GM19238 (cell line): ENCODE results near the gene CHST13.

Source experiments
- DNase-seq: peaks from one replicate; pipeline ENCODE4 v3.0.0; 2011; ENCODE audit warnings: low spot score; ENCODE audit not compliant: insufficient read length

Gene CHST13

GRCh38 chr3:126508564-126508964 lies 15.4 kb upstream of the CHST13 start:
- no peak for DNase-seq

- no peak for DNase-seq
These were observed 14.2 kb upstream of the CHST13 start for GRCh38 chr3:126509597-126510307.

- DNase-seq = no peak
These were observed 13.5 kb upstream of the CHST13 start for GRCh38 chr3:126510308-126510910.

- no peak for DNase-seq
These were observed 12.7 kb upstream of the CHST13 start for GRCh38 chr3:126511291-126511690.

GRCh38 chr3:126512026-126512425 lies 11.9 kb upstream of the CHST13 start:
- DNase-seq = no peak

- no peak for DNase-seq
These were observed 10.9 kb upstream of the CHST13 start for GRCh38 chr3:126512916-126513650.

- no peak for DNase-seq
These were observed 9.8 kb upstream of the CHST13 start for GRCh38 chr3:126514161-126514560.

GRCh38 chr3:126515066-126515706 lies 8.8 kb upstream of the CHST13 start:
- no peak for DNase-seq

- DNase-seq = no peak
These were observed 7.6 kb upstream of the CHST13 start for GRCh38 chr3:126516152-126516935.

DNA sequence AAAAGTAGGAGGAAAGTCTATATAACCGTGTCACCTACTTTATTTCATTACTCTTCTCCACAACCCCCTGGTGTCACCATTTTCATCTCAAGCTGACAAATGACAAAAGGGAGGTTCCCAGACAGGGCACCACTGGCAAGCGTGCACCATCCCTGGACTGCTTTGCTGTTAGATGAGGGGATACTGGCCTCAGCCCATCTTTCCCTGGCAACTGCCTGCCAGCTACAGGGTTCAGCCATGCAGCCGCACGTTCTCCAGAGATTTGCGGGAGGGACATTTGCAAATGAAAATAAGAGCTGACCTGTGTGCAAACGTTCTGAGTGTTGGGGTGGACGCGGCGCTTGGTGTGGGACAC lies 7.0 kb upstream of the CHST13 start:
- DNase-seq = no peak

DNA sequence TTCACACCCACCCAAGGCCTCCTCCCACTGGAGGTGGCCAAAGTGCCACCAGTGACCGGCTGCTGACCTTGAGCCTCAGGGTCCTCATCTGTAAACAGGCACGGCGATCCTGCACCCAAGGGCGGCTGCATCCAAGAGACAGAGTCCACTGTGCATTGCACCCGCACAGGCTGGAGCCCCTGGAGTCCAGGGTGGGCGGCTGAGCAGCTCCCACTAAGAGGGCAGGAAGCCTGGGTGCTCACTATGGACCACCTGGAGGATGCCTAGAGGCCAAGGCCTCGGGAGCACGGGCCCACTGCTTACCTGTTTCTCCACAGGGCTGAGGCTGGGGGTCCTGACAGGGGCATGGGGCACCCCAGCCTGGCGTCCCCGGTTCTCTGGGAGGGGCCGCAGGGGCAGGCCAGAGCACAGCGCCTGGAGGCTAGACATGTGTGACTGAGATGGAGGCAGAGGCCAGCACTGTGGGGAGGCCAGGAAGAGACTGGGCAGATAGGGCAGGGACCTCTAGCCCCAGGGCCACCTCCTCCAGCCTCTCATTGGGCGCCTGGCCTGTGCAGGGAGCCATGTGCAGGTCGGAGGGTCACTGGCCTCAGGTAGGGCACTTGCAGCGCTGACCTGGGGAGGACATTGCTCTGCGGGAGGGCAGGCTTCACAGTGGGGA lies 6.5 kb upstream of the CHST13 start, which contains the start of gene UROC1:
Gene UROC1 (minus strand): TSS at position 483 of the 661 bp plus-strand sequence. CDS start 54 bp downstream, at position 429.
- DNase-seq = no peak

DNA sequence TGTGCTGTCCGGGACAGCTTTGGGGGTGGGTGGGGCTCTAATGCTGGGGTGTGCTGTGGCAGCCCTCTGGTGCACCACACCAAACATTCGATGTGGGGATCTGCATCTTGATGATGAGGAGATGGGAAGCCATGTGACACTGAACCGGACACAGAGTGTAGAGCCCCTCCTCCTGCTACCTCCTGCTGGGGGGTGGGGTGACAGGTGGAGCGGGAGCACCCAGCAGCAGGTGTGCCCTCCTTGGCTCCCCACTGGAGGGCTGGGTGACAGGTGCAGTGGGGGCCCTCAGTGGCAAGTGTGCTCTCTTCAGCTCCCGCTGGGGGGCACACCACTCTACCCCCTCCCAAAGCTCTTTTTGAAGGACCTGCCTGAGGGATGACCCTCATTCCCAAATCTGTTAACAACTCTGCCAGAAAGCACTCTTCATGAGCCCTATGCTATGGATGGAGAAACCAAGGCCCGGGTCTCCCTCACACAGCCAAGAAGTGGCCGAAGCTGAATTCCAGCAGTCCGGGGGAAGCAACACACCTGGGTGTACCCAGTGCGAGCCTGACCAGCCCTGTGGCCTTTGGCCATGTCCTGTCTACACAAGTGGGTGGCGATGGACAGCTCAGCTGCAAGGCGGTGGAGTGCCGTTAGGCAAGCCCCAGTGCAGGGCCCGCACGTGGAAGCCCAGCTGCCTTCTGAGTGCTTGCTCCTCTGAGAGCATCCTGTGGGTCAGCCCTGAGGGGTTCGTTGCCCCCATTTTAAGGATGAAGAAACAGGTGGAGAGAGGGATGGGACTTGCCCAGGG lies 5.8 kb upstream of the CHST13 start:
- DNase-seq = no peak

DNA sequence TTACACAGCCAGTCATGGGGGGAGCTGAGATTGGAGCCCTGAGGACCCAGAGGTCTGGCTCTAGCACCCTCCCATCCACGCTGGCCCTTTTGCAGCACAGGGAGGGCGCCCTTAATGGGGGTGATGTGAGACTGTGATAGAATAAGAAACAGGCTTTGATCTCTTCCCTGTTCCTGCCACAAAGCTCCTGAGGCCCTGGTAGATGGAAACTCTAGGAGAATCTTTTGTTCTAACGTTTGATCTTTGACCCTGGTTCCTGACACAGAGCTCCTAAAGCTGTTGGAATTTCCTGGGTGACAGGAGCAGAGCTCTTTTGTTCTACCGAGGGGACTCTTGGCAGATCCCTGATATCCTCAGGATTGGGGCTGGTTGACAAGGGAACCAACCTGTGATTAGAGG lies 5.2 kb upstream of the CHST13 start:
- DNase-seq = no peak

GRCh38 chr3:126519506-126520455 lies 4.2 kb upstream of the CHST13 start:
- DNase-seq = no peak

DNA sequence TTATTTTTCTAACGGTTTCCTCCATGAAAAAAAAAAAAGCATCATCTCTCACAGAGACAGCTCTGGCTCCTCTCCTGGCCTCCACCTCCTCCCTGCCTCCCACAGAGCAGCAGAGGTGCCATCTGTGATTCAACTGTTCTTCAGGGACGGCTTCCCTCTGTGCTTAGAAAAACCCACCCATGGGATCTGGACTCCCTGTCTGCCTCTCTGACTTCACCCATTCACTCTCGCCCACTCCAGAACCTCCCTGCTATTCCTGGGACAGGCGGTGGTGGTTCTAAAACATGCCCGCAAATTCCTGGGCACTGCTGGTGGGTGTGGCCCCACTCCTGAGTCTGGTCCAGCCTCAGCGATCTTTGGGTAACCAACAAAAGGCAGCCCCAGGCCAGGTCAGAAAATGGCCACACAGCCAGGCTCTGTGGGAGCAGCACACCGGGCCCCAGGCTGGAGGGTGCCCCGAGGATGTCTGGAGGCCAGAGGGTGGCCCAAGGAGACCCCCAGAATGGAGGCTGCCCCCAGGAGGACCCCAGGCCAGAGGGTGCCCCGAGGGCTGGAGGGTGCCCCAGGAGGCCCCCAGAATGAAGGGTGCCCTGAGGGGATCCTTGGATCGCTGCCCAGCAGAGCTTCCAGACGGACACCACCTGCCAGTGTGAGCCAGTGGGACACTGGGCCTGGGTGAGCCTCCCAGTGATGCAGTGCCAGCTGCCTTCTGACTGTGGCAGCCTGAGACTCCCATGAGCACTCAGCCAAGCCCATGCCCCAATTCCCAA lies 2.6 kb upstream of the CHST13 start:
- DNase-seq = no peak

DNA sequence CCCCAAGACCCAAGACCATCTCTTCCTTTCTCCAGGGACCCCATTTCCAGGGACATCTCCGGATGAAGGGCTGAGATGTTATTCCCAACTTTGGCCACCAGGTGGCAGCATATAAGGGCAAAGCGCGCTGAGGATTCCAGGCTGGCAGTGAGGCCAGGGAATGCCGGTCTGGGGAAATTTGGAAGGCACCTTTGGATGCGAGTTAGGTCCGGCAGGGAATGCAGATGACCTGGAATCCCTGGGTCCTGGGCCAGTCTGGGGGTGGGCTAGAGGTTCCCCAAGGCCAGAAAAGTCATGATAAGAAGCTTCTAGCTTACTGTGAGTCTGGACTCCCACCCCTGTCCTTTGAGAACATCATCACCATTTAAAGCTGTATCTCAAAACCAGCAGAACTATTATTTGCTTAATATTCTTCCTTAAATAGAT lies 1.6 kb upstream of the CHST13 start:
- DNase-seq = peak; percentile 67

DNA sequence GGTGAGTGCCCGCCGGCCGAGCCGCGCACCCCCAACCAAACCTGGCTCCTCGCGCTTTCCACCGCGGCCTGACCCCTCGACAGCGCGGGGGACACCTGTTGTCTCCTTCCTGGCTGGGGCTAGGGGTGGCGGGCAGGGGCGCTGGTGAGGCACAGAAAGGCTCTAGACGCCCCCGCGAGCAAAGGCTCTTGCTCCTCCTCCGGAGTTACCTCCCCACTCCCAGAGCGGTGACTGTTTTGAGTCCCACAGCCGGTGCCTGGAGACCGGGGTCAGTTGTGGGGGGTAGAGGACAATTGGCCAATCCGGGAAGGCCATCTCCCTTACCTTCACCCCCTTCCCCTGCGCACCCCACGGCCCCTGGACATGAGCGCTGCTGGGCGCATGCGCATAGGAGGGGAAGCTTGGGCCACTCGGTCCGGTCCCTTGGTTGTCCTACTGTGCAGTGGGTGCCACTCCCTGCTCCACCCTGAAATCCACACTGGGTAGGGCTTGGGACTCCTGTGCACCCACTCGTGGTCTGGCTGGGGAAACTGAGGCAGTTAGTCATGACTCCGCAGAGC lies 554 bp downstream of the CHST13 start:
- DNase-seq = no peak
